HEK293 (cell line): ENCODE measurements around the gene PSG1.

ENCODE experiments used
- HOXA7 ChIP-seq: sonication (generic); formaldehyde crosslinking; IDR thresholded peaks from 2 replicates; pipeline ENCODE4 v1.8.1; 2022; ENCODE audit warnings: missing genetic modification reagents, borderline replicate concordance
- INSM2 ChIP-seq: fragments of 450-650 bp; formaldehyde crosslinking; IDR thresholded peaks from 2 replicates; pipeline ENCODE4 v1.5.1; 2016; ENCODE audit warnings: missing biosample characterization, missing genetic modification characterization
- KLF10 ChIP-seq: fragments of 450-650 bp; IDR thresholded peaks from 2 replicates; pipeline ENCODE4 v1.5.1; 2018; ENCODE audit warnings: missing biosample characterization, mild to moderate bottlenecking, missing genetic modification characterization
- PRDM1 ChIP-seq: fragments of 450-650 bp; formaldehyde crosslinking; IDR thresholded peaks from 2 replicates; pipeline ENCODE4; 2016; ENCODE audit warnings: missing biosample characterization, missing genetic modification characterization
- SP3 ChIP-seq: fragments of 450-650 bp; formaldehyde crosslinking; IDR thresholded peaks from 2 replicates; pipeline ENCODE4 v1.5.1; 2016; ENCODE audit warnings: missing biosample characterization, missing genetic modification characterization
- SP7 ChIP-seq: fragments of 450-650 bp; formaldehyde crosslinking; IDR thresholded peaks from 2 replicates; pipeline ENCODE4 v1.5.1; 2016; ENCODE audit warnings: missing biosample characterization, missing genetic modification characterization
- ZBTB26 ChIP-seq: fragments of 450-650 bp; formaldehyde crosslinking; optimal IDR thresholded peaks from 2 replicates; pipeline ENCODE3; 2016; ENCODE audit warnings: missing biosample characterization, mild to moderate bottlenecking, missing genetic modification characterization
- ZBTB49 ChIP-seq: fragments of 450-650 bp; formaldehyde crosslinking; IDR thresholded peaks from 2 replicates; pipeline ENCODE4 v1.5.1; 2016; ENCODE audit warnings: missing biosample characterization, missing genetic modification characterization, low read depth
- ZFP37 ChIP-seq: fragments of 450-650 bp; formaldehyde crosslinking; IDR thresholded peaks from 2 replicates; pipeline ENCODE4 v1.5.1; 2016; ENCODE audit warnings: missing biosample characterization, missing genetic modification characterization
- ZFP41 ChIP-seq: fragments of 450-650 bp; formaldehyde crosslinking; IDR thresholded peaks from 2 replicates; pipeline ENCODE4 v1.5.1; 2016; ENCODE audit warnings: missing biosample characterization, missing genetic modification characterization, borderline replicate concordance
- ZNF146 ChIP-seq: fragments of 450-650 bp; formaldehyde crosslinking; IDR thresholded peaks from 2 replicates; pipeline ENCODE4 v1.5.1; 2016; ENCODE audit warnings: missing biosample characterization, missing genetic modification characterization
- ZNF324 ChIP-seq: fragments of 450-650 bp; formaldehyde crosslinking; IDR thresholded peaks from 2 replicates; pipeline ENCODE4 v1.5.1; 2016; ENCODE audit warnings: missing biosample characterization, missing genetic modification characterization
- ZNF366 ChIP-seq: fragments of 450-650 bp; formaldehyde crosslinking; conservative IDR thresholded peaks from 2 replicates; pipeline ENCODE4 v1.5.1; 2016; ENCODE audit warnings: missing biosample characterization, missing genetic modification characterization
- ZNF37A ChIP-seq: fragments of 450-650 bp; IDR thresholded peaks from 2 replicates; pipeline ENCODE4 v1.5.1; 2018; ENCODE audit warnings: missing biosample characterization, missing genetic modification characterization
- ZNF560 ChIP-seq: fragments of 450-650 bp; formaldehyde crosslinking; IDR thresholded peaks from 2 replicates; pipeline ENCODE4 v1.5.1; 2017; ENCODE audit warnings: missing biosample characterization, missing genetic modification characterization, borderline replicate concordance
- ZNF561 ChIP-seq: fragments of 450-650 bp; IDR thresholded peaks from 2 replicates; pipeline ENCODE4 v1.5.1; 2018; ENCODE audit warnings: missing biosample characterization, missing genetic modification characterization, borderline replicate concordance
- ZNF624 ChIP-seq: fragments of 450-650 bp; formaldehyde crosslinking; IDR thresholded peaks from 2 replicates; pipeline ENCODE4 v1.5.1; 2017; ENCODE audit warnings: missing biosample characterization, missing genetic modification characterization
- ZNF654 ChIP-seq: fragments of 450-650 bp; formaldehyde crosslinking; IDR thresholded peaks from 2 replicates; pipeline ENCODE4 v1.5.1; 2016; ENCODE audit warnings: low read depth, missing biosample characterization, missing genetic modification characterization
- ZNF701 ChIP-seq: fragments of 450-650 bp; formaldehyde crosslinking; IDR thresholded peaks from 2 replicates; pipeline ENCODE4 v1.5.1; 2016; ENCODE audit warnings: missing biosample characterization, missing genetic modification characterization
- ZNF76 ChIP-seq: fragments of 450-650 bp; formaldehyde crosslinking; IDR thresholded peaks from 2 replicates; pipeline ENCODE4; 2016; ENCODE audit warnings: low read depth, missing biosample characterization, missing genetic modification characterization, borderline replicate concordance
- ZNF776 ChIP-seq: fragments of 450-650 bp; formaldehyde crosslinking; IDR thresholded peaks from 2 replicates; pipeline ENCODE4 v1.5.0; 2017; ENCODE audit warnings: missing biosample characterization, missing genetic modification characterization, borderline replicate concordance
- TF ChIP-seq, protein P1 (sequence below): fragments of 450-650 bp; formaldehyde crosslinking; IDR thresholded peaks from 2 replicates; pipeline ENCODE4 v1.5.1; 2016; ENCODE audit warnings: missing biosample characterization, missing genetic modification characterization
- TF ChIP-seq, protein P2 (sequence below): fragments of 450-650 bp; formaldehyde crosslinking; IDR thresholded peaks from 2 replicates; pipeline ENCODE4 v1.5.1; 2016; ENCODE audit warnings: missing biosample characterization, missing genetic modification characterization
- TF ChIP-seq, protein P3 (sequence below): fragments of 450-650 bp; formaldehyde crosslinking; IDR thresholded peaks from 2 replicates; pipeline ENCODE4 v1.5.1; 2016; ENCODE audit warnings: missing biosample characterization, missing genetic modification characterization, borderline replicate concordance

Gene PSG1

GRCh38 chr19:42850981-42851717 lies 28.4 kb downstream of the PSG1 start (continued):
- TF ChIP-seq ZNF654 (no peak), ZNF324 (tag by site-specific recombination) (no peak), ZNF37A (no peak), ZBTB49 (tag by site-specific recombination) (no peak), KLF10 (tag by site-specific recombination) (no peak), ZNF146 (tag by site-specific recombination) (no peak), INSM2 (no peak), ZNF624 (tag by site-specific recombination) (no peak), SP7 (tag by site-specific recombination) (0 out of 2 replicates have a peak, but pooled peaks have one; percentile 19), ZNF561 (no peak), SP3 (0 out of 2 replicates have a peak, but pooled peaks have one; percentile 15), PRDM1 (tag by site-specific recombination) (no peak), ZNF76 (no peak), ZNF560 (tag by site-specific recombination) (no peak), ZNF701 (no peak), ZFP41 (tag by site-specific recombination) (no peak), ZBTB26 (tag by site-specific recombination) (no peak), ZNF776 (no peak), HOXA7 (CRISPR knock-in tag) (no peak), ZNF366 (tag by site-specific recombination) (peak; percentile 43; the same call in 1 of the 2 replicates), ZFP37 (tag by site-specific recombination) (peak; percentile 82; the same call in 1 of the 2 replicates)
- TF ChIP-seq, protein P1, sequence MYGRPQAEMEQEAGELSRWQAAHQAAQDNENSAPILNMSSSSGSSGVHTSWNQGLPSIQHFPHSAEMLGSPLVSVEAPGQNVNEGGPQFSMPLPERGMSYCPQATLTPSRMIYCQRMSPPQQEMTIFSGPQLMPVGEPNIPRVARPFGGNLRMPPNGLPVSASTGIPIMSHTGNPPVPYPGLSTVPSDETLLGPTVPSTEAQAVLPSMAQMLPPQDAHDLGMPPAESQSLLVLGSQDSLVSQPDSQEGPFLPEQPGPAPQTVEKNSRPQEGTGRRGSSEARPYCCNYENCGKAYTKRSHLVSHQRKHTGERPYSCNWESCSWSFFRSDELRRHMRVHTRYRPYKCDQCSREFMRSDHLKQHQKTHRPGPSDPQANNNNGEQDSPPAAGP: no peak
- TF ChIP-seq, protein P2, sequence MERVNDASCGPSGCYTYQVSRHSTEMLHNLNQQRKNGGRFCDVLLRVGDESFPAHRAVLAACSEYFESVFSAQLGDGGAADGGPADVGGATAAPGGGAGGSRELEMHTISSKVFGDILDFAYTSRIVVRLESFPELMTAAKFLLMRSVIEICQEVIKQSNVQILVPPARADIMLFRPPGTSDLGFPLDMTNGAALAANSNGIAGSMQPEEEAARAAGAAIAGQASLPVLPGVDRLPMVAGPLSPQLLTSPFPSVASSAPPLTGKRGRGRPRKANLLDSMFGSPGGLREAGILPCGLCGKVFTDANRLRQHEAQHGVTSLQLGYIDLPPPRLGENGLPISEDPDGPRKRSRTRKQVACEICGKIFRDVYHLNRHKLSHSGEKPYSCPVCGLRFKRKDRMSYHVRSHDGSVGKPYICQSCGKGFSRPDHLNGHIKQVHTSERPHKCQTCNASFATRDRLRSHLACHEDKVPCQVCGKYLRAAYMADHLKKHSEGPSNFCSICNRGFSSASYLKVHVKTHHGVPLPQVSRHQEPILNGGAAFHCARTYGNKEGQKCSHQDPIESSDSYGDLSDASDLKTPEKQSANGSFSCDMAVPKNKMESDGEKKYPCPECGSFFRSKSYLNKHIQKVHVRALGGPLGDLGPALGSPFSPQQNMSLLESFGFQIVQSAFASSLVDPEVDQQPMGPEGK: no peak
- TF ChIP-seq, protein P3, sequence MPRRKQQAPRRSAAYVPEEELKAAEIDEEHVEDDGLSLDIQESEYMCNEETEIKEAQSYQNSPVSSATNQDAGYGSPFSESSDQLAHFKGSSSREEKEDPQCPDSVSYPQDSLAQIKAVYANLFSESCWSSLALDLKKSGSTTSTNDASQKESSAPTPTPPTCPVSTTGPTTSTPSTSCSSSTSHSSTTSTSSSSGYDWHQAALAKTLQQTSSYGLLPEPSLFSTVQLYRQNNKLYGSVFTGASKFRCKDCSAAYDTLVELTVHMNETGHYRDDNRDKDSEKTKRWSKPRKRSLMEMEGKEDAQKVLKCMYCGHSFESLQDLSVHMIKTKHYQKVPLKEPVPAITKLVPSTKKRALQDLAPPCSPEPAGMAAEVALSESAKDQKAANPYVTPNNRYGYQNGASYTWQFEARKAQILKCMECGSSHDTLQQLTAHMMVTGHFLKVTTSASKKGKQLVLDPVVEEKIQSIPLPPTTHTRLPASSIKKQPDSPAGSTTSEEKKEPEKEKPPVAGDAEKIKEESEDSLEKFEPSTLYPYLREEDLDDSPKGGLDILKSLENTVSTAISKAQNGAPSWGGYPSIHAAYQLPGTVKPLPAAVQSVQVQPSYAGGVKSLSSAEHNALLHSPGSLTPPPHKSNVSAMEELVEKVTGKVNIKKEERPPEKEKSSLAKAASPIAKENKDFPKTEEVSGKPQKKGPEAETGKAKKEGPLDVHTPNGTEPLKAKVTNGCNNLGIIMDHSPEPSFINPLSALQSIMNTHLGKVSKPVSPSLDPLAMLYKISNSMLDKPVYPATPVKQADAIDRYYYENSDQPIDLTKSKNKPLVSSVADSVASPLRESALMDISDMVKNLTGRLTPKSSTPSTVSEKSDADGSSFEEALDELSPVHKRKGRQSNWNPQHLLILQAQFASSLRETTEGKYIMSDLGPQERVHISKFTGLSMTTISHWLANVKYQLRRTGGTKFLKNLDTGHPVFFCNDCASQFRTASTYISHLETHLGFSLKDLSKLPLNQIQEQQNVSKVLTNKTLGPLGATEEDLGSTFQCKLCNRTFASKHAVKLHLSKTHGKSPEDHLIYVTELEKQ (tag by site-specific recombination): no peak
